ENCODE results near the gene NDUFA5.

The NDUFA5 gene

GRCh38 chr7:123505221-123505620, 52.4 kb downstream of the NDUFA5 start:
- peaks cover 7% of the 10 kb centered on the region; the same call in 1 of the 2 replicates for H3K4me1 ChIP-seq (ENCODE audit: control insufficient read depth, insufficient read depth, low read length)
- no peak overlapping the region for H3K4me3 ChIP-seq (ENCODE audit: low read depth, low read length)
- no peaks in the 10 kb centered on the region for H3K36me3 ChIP-seq (ENCODE audit: control insufficient read depth, insufficient read depth, low read length)
- no peaks in the 10 kb centered on the region for H3K27me3 ChIP-seq (ENCODE audit: control insufficient read depth, insufficient read depth, low read length)
- no peak overlapping the region for H3K27ac ChIP-seq (ENCODE audit: low read depth, low read length)
- H3K9ac ChIP-seq (ENCODE audit: low read depth, low read length): no peak overlapping the region
- peaks cover 7% of the 10 kb centered on the region; the same call in 1 of the 2 replicates for H3K9me3 ChIP-seq (ENCODE audit: control insufficient read depth, insufficient read depth, low read length)

- Histone ChIP-seq H3K36me3 (ENCODE audit: control insufficient read depth, insufficient read depth, low read length) (no peaks in the 10 kb centered on the region), H3K27ac (ENCODE audit: low read depth, low read length) (no peak overlapping the region), H3K9me3 (ENCODE audit: control insufficient read depth, insufficient read depth, low read length) (peaks cover 7% of the 10 kb centered on the region; the same call in 1 of the 2 replicates), H3K4me3 (ENCODE audit: low read depth, low read length) (no peak overlapping the region), H3K4me1 (ENCODE audit: control insufficient read depth, insufficient read depth, low read length) (peaks cover 7% of the 10 kb centered on the region; the same call in 1 of the 2 replicates), H3K27me3 (ENCODE audit: control insufficient read depth, insufficient read depth, low read length) (no peaks in the 10 kb centered on the region), H3K9ac (ENCODE audit: low read depth, low read length) (no peak overlapping the region)
Measured at GRCh38 chr7:123502201-123502600, 55.4 kb downstream of the NDUFA5 start.

DNA sequence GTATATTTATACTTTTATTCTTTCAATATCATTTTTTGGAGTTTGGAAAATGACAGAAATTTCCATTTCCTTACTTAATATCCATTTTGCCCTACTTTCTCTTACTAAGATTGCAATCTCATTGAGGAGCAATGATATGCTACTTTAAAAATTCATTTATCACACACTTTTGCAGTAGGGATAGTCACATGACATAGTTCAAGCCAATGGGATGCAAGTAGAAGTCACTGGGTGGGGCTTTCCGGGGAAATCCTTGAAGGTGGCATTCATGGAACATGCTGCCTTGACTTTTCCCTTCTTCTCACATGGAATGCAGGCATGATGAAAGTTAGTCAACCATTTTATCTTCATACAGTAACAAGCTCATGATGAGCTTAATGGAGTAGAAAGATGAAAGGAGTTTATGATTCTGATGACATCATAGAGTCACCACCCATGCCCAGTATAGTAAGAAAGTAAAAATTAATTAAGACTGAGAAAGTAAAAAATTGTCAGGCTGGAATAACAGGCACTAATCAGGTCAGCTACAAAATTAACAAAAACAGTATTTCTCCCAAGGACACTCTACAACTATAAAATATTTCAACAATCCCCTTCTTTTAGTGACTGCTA, 56.6 kb downstream of the NDUFA5 start:
- Histone ChIP-seq H3K9ac (ENCODE audit: low read depth, low read length) (no peak overlapping the region), H3K4me3 (ENCODE audit: low read depth, low read length) (no peak overlapping the region), H3K36me3 (ENCODE audit: control insufficient read depth, insufficient read depth, low read length) (no peaks in the 10 kb centered on the region), H3K9me3 (ENCODE audit: control insufficient read depth, insufficient read depth, low read length) (peaks cover 7% of the 10 kb centered on the region; the same call in 1 of the 2 replicates), H3K27ac (ENCODE audit: low read depth, low read length) (no peak overlapping the region), H3K27me3 (ENCODE audit: control insufficient read depth, insufficient read depth, low read length) (no peaks in the 10 kb centered on the region), H3K4me1 (ENCODE audit: control insufficient read depth, insufficient read depth, low read length) (peaks cover 7% of the 10 kb centered on the region; the same call in 1 of the 2 replicates)

DNA sequence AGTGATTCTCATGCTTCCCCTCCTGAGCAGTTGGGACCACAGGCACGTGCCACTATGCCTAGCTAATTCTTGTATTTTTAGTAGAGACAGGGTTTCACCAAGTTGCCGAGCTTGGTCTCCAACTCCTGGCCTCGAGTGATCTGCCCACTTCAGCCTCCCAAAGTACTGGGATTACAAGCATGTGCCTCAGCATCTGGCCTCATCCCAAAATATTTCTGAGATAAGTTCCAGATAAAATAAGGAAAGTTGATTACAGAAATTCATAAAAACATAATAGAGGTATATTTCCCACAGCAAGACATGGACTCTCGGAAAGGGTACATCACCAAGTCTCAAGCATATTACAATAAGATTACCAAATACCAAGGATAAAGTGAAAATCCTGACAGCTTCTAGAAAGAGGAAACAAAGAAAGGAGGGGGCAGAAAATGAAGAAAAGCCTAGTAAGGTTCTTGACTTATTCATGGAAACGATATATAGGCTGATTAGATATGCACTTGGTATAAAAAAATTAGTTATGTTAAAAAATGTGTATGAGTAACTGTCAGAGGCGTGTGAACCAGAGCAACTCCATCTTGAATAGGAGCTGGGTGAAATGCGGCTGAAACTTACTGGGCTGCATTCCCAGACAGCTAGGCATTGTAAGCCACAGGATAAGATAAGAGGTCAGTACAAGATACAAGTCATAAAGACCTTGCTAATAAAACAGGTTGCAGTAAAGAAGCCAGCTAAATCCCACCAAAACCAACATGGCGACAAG, 58.2 kb downstream of the NDUFA5 start:
- no peaks in the 10 kb centered on the region for H3K36me3 ChIP-seq (ENCODE audit: control insufficient read depth, insufficient read depth, low read length)
- H3K4me3 ChIP-seq (ENCODE audit: low read depth, low read length): no peak overlapping the region
- peaks cover 7% of the 10 kb centered on the region; the same call in 1 of the 2 replicates for H3K4me1 ChIP-seq (ENCODE audit: control insufficient read depth, insufficient read depth, low read length)
- no peaks in the 10 kb centered on the region for H3K9me3 ChIP-seq (ENCODE audit: control insufficient read depth, insufficient read depth, low read length)
- no peak overlapping the region for H3K9ac ChIP-seq (ENCODE audit: low read depth, low read length)
- no peaks in the 10 kb centered on the region for H3K27me3 ChIP-seq (ENCODE audit: control insufficient read depth, insufficient read depth, low read length)
- H3K27ac ChIP-seq (ENCODE audit: low read depth, low read length): no peak overlapping the region

GRCh38 chr7:123498601-123499000, 59.0 kb downstream of the NDUFA5 start:
- Histone ChIP-seq H3K27ac (ENCODE audit: low read depth, low read length) (no peak overlapping the region), H3K4me1 (ENCODE audit: control insufficient read depth, insufficient read depth, low read length) (peaks cover 7% of the 10 kb centered on the region; the same call in 1 of the 2 replicates), H3K27me3 (ENCODE audit: control insufficient read depth, insufficient read depth, low read length) (no peaks in the 10 kb centered on the region), H3K4me3 (ENCODE audit: low read depth, low read length) (no peak overlapping the region), H3K36me3 (ENCODE audit: control insufficient read depth, insufficient read depth, low read length) (no peaks in the 10 kb centered on the region), H3K9me3 (ENCODE audit: control insufficient read depth, insufficient read depth, low read length) (no peaks in the 10 kb centered on the region), H3K9ac (ENCODE audit: low read depth, low read length) (no peak overlapping the region)

DNA sequence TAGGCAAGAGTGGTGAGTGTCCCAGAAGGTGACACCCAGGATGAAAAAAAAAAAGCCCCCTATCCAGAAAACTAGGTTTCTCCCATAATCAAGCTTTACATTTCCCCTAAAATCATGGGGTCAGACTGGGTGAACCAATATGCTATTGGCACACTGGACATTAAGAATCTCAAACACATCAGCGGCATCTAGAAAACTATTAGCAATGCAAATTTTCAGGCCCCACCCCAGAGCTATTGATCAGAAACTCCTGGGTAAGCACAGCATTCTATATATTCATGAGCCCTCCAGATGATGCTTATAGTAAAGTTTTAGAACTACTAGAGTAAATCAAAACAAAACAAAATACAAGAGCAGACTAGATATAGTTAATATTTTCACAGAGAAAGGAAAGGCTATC, 59.6 kb downstream of the NDUFA5 start:
- no peak overlapping the region for H3K27ac ChIP-seq (ENCODE audit: low read depth, low read length)

GRCh38 chr7:123494193-123494796, 63.3 kb downstream of the NDUFA5 start:
- no peaks in the 10 kb centered on the region for H3K36me3 ChIP-seq (ENCODE audit: control insufficient read depth, insufficient read depth, low read length)
- no peak overlapping the region for H3K27ac ChIP-seq (ENCODE audit: low read depth, low read length)
- H3K4me3 ChIP-seq (ENCODE audit: low read depth, low read length): no peak overlapping the region
- H3K9ac ChIP-seq (ENCODE audit: low read depth, low read length): no peak overlapping the region
- no peaks in the 10 kb centered on the region for H3K9me3 ChIP-seq (ENCODE audit: control insufficient read depth, insufficient read depth, low read length)
- H3K27me3 ChIP-seq (ENCODE audit: control insufficient read depth, insufficient read depth, low read length): no peaks in the 10 kb centered on the region
- no peaks in the 10 kb centered on the region for H3K4me1 ChIP-seq (ENCODE audit: control insufficient read depth, insufficient read depth, low read length)

More for the DNA sequence above, 59.6 kb downstream of the NDUFA5 start:
- Histone ChIP-seq H3K27me3 (ENCODE audit: control insufficient read depth, insufficient read depth, low read length) (no peaks in the 10 kb centered on the region), H3K4me1 (ENCODE audit: control insufficient read depth, insufficient read depth, low read length) (peaks cover 7% of the 10 kb centered on the region; the same call in 1 of the 2 replicates), H3K36me3 (ENCODE audit: control insufficient read depth, insufficient read depth, low read length) (no peaks in the 10 kb centered on the region), H3K4me3 (ENCODE audit: low read depth, low read length) (no peak overlapping the region), H3K9ac (ENCODE audit: low read depth, low read length) (no peak overlapping the region), H3K9me3 (ENCODE audit: control insufficient read depth, insufficient read depth, low read length) (no peaks in the 10 kb centered on the region)

DNA sequence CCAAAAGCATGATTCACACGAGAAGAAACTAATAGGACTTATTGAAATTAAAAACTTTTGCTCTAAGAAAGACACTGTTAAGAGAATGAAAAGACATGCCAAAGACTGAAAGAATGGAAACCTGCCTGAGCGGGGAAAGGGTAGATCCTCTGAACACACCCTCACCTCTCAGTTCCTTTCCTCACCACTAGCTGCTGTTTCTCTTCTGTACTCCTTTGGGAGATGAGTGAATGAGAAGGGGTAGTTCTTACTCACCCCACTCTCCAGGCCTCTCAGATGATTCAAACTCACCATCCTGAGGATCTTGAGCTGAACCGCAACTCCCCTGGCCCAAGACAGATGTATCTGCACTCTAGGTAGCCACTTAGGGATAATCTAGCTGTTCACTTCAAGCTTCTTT, 65.1 kb downstream of the NDUFA5 start:
- Histone ChIP-seq H3K9me3 (ENCODE audit: control insufficient read depth, insufficient read depth, low read length) (no peaks in the 10 kb centered on the region), H3K27me3 (ENCODE audit: control insufficient read depth, insufficient read depth, low read length) (no peaks in the 10 kb centered on the region)

More for the DNA sequence above, 65.1 kb downstream of the NDUFA5 start:
- Histone ChIP-seq H3K4me3 (ENCODE audit: low read depth, low read length) (no peak overlapping the region), H3K9ac (ENCODE audit: low read depth, low read length) (no peak overlapping the region), H3K36me3 (ENCODE audit: control insufficient read depth, insufficient read depth, low read length) (no peaks in the 10 kb centered on the region), H3K27ac (ENCODE audit: low read depth, low read length) (no peak overlapping the region), H3K4me1 (ENCODE audit: control insufficient read depth, insufficient read depth, low read length) (no peaks in the 10 kb centered on the region)
